Uterus (tissue), 4 donors: ENCODE measurements around the gene LRRC57. TPM values are rescaled to one million over a fixed set of nuclear protein-coding genes. Genes with fewer than 3 reads are reported as not detected.
"Not testable (repeated sequence)": the region's sequence is repeated elsewhere in the genome, so short reads cannot be mapped to it uniquely, and the experiment has no call there.

Source experiments
- DNase-seq, 2 donors: peaks; one replicate each; pipeline ENCODE4 v3.0.0-alpha.2; 2019 to 2020
- H3K27ac ChIP-seq, 2 donors: fragments of 200-600 bp; sonication (generic); 1 replicate in 1 of 2; 2 replicates in 1 of 2; pipeline ENCODE4 v1.5.1; 2016 to 2018
- H3K27me3 ChIP-seq, 2 donors: fragments of 200-600 bp; sonication (generic); one replicate each; pipeline ENCODE4 v1.5.1; 2018 to 2019; ENCODE audit warnings: control low read depth in 1 of 2
- H3K36me3 ChIP-seq, 2 donors: fragments of 200-600 bp; sonication (generic); one replicate each; pipeline ENCODE4 v1.5.1; 2019; ENCODE audit warnings: control low read depth in 1 of 2
- H3K4me1 ChIP-seq, 2 donors: fragments of 200-600 bp; sonication (generic); one replicate each; pipeline ENCODE4 v1.5.1; 2018 to 2019; ENCODE audit warnings: control low read depth in 1 of 2
- H3K4me3 ChIP-seq, 2 donors: fragments of 200-600 bp; sonication (generic); 1 replicate in 1 of 2; 2 replicates in 1 of 2; pipeline ENCODE4 v1.5.1; 2018 to 2019; ENCODE audit warnings: mild to moderate bottlenecking in 1 of 2
- H3K9me3 ChIP-seq, 2 donors: fragments of 200-600 bp; sonication (generic); one replicate each; pipeline ENCODE4 v1.5.1; 2019; ENCODE audit warnings: control low read depth in 1 of 2
- POLR2A ChIP-seq, 2 donors: fragments of 450-650 bp; IDR thresholded peaks; one replicate each; pipeline ENCODE4 v1.6.1; 2016; ENCODE audit warnings: antibody characterized with exemption in 2 of 2, mild to moderate bottlenecking in 1 of 2, moderate library complexity in 1 of 2
- intact Hi-C: fragments of 100-400 bp; cut with DNase I; formaldehyde crosslinking; loops from one replicate; pipeline ENCODE4 v1.15.1; 2023; ENCODE audit warnings: low total_unique reads
- total RNA-seq, 4 donors: library from RNA; depleted of rRNA in 3 of 4; stranded (reverse); fragments of >200 nt in 3 of 4; gene quantifications; one replicate each; pipeline versions ENCODE4 v1.1.0 to v1.2.4, GENCODE V29; 2014 to 2023
- TF ChIP-seq, protein P1 (sequence below), 4 experiments: fragments of 200-600 bp in 2 of 4; fragments of 450-650 bp in 2 of 4; sonication (generic) in 2 of 4; IDR thresholded peaks; one replicate each; pipeline ENCODE4 v1.5.1; 2016 to 2019; ENCODE audit warnings: antibody characterized with exemption in 4 of 4, mild to moderate bottlenecking in 2 of 4, moderate library complexity in 1 of 4
- donor health status: DM: yes; HTN: yes; CAD: no.

The LRRC57 gene
- total RNA-seq, 4 donors from 2014 or later, result 8.7 to 27.1 (median 21.9) TPM

DNA sequence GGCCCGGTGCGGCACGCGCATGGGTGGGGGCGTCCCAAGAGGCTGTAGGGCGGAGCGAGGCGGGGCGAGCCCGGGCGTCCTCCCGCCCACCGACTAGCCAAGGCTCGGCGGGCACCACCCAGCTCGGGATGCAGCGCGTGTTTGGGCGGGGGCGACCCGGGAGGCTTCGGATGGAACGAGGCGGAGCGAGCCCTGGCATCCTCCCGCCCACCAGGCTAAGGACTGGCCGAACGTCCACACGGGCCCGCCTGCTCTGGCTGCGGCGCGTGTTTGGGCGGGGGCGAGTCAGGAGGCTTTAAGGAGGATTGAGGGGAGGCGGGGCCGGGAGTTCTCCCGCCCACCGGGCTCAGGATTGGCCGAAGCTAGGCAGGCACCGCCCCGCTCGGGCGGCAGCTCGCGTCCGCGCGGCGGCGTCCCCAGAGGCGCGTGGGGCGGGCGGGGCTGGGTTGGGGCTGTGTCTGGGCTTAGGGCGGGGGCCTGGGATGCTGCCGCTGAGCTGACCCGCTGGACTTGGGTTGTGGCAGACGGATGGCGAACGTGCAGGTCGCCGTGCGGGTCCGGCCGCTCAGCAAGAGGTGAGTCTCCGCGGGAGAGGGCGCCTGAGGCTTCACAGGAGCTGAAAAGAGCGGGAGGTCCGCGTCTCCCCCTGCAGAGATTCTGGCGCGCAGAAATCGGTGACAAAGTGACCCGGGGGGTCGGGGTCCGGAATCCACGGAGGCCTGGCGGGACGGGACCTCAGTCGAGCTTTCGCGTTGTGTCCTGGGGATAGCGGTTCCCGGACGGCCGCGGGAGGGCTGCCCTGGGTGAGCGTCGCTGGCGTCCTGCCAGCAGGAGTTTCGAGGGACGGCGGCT, 26.8 kb upstream of the LRRC57 start, which contains the start of gene STARD9:
Gene STARD9 (plus strand): TSS at position 419 of the 852 bp plus-strand sequence. CDS start 110 bp downstream, at position 529.
- H3K27me3 ChIP-seq, result no peaks in the 10 kb centered on the region
- no peaks in the 10 kb centered on the region for H3K9me3 ChIP-seq
- intact Hi-C loops, result no loop called here
- peaks cover 0 to 6% of the 10 kb centered on the region in 2 donors for H3K4me1 ChIP-seq
- DNase-seq, result peak; percentile 99
- TF ChIP-seq, protein P1, sequence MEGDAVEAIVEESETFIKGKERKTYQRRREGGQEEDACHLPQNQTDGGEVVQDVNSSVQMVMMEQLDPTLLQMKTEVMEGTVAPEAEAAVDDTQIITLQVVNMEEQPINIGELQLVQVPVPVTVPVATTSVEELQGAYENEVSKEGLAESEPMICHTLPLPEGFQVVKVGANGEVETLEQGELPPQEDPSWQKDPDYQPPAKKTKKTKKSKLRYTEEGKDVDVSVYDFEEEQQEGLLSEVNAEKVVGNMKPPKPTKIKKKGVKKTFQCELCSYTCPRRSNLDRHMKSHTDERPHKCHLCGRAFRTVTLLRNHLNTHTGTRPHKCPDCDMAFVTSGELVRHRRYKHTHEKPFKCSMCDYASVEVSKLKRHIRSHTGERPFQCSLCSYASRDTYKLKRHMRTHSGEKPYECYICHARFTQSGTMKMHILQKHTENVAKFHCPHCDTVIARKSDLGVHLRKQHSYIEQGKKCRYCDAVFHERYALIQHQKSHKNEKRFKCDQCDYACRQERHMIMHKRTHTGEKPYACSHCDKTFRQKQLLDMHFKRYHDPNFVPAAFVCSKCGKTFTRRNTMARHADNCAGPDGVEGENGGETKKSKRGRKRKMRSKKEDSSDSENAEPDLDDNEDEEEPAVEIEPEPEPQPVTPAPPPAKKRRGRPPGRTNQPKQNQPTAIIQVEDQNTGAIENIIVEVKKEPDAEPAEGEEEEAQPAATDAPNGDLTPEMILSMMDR (IDR thresholded peaks at IDR 0.05), result no peak
- peak; percentile 66 to 79 for TF ChIP-seq POLR2A (IDR thresholded peaks at IDR 0.05)
- no peaks in the 10 kb centered on the region for H3K36me3 ChIP-seq
- peak within 1 kb of the TSS; percentile 76 to 100 for H3K4me3 ChIP-seq
- H3K27ac ChIP-seq, result peak within 1 kb of the TSS; percentile 95 to 98

DNA sequence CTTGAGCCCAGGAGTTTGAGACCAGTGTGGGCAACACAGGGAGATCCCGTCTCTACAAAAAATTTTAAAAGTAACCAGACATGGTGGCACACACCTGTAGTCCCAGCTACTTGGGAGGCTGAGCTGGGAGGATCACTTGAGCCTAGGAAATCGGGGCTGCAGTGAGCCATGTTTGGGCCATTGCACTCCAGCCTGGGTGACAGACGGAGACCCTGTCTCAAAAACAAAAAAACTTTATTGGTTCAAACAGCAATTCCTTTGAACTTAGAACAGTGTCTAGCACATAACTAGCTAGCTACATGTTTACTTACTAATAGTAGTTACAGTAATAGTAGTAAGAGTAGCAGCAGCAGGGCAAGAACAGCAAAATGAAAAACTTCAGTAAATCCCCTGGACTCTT, 10.1 kb upstream of the LRRC57 start:
- intact Hi-C loops, result no loop called here
- H3K9me3 ChIP-seq, result no peaks in the 10 kb centered on the region
- H3K27ac ChIP-seq, result no peak overlapping the region
- no peak for TF ChIP-seq POLR2A (IDR thresholded peaks at IDR 0.05)
- TF ChIP-seq, protein P1 (IDR thresholded peaks at IDR 0.05), result no peak
- H3K4me3 ChIP-seq, result no peak overlapping the region
- no peaks in the 10 kb centered on the region for H3K36me3 ChIP-seq
- H3K27me3 ChIP-seq, result no peaks in the 10 kb centered on the region
- no peak for DNase-seq
- no peaks in the 10 kb centered on the region for H3K4me1 ChIP-seq

DNA sequence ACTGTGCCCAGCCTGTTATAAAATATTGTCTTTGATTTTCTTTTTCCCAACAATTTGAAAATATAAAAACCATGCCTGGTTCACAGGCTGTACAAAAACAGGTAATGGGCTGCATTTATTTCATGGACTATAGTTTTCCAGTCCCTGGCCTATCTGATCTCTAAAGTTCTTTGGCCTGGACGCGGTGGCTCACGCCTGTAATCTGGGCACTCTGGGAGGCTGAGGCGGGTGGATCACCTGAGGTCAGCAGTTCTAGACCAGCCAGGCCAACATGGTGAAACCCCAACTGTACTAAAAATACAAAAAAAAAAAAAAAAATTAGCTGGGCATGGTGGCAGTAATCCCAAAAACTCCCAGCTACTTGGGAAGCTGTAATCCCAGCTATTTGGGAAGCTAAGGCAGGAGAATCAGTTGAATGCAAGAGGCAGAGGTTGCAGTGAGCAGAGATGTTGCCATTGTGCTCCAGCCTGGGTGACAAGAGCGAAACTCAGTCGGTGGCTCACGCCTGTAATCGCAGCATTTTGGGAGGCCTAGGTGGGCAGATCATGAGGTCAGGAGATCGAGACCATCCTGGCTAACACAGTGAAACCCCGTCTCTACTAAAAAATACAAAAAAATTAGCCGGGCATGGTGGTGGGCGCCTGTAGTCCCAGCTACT, 8.1 kb upstream of the LRRC57 start:
- H3K9me3 ChIP-seq, intact Hi-C loops, H3K4me1 ChIP-seq, H3K36me3 ChIP-seq, H3K27ac ChIP-seq, H3K4me3 ChIP-seq, DNase-seq, H3K27me3 ChIP-seq: not testable (repeated sequence)

DNA sequence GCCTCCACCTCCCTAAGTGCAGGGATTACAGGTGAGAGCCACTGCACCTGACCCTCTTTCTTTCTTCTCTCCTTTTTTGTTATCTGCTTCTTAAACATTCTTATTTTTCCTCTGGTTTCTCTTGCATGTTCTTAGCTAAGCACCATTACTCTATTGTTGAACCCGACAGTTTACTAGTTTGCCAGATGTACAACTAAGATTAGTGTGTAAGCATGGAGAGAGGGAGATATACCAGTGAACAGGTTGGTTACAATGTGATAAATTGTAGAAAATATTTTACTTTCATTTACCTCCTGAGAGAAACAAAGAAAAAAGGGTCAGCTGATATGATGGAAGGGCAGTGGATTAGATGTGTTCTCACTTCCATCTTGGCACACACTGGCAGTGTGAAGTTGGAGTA, 5.0 kb upstream of the LRRC57 start:
- Histone ChIP-seq H3K36me3 (no peaks in the 10 kb centered on the region), H3K4me1 (no peaks in the 10 kb centered on the region), H3K27me3 (no peaks in the 10 kb centered on the region), H3K27ac (no peak overlapping the region), H3K4me3 (no peak overlapping the region), H3K9me3 (no peaks in the 10 kb centered on the region)
- no peak for DNase-seq
- no peak for TF ChIP-seq POLR2A (IDR thresholded peaks at IDR 0.05)
- TF ChIP-seq, protein P1 (IDR thresholded peaks at IDR 0.05), result no peak
- intact Hi-C loops, result no loop called here

DNA sequence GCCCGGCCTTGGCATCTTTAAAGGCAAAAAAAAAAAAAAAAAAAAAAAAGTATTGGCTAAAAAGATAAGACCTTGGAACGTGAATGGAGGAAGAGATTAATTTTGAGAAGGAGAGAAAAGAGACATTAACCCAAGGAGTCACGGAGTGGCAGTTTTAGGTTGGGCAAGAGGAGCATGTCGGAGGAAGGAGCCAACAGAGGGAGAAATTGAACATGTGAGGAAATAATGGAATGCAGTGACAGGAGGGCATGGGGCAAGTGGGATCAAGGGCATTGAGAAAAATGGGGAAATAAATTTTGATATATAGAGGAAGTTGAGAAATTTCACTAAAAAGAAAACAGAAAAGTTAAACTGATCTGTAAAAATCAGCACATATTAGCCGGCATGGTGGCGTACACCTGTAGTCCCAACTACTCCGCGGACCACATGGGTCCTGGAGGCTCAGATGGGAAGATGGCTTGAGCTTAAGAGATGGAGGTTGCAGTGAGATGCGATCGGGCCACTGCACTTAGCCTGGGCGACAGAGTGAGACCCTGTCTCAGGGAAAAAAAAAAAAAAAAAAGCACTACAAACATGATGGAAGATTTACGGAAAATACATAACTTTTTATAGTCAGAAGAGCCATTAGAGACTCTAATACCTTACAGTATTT, 1.3 kb upstream of the LRRC57 start:
- DNase-seq, result no peak
- TF ChIP-seq, protein P1 (IDR thresholded peaks at IDR 0.05), result no peak
- TF ChIP-seq POLR2A (IDR thresholded peaks at IDR 0.05), result no peak
- no peaks in the 10 kb centered on the region for H3K27me3 ChIP-seq
- H3K36me3 ChIP-seq, result no peaks in the 10 kb centered on the region
- H3K4me3 ChIP-seq, result peak overlapping the region; percentile 71 to 77
- peak overlapping the region; percentile 42 to 91 for H3K27ac ChIP-seq
- intact Hi-C loops, result no loop called here
- H3K9me3 ChIP-seq, result no peaks in the 10 kb centered on the region
- peaks cover 0 to 7% of the 10 kb centered on the region in 2 donors for H3K4me1 ChIP-seq
